ENCODE measurements around the gene RIMKLA.

The RIMKLA gene

GRCh38 chr1:42433369-42433768 lies 52.8 kb downstream of the RIMKLA start:
- H3K36me3 Mint-ChIP-seq: no peaks in the 10 kb centered on the region
- no peaks in the 10 kb centered on the region for H3K4me1 Mint-ChIP-seq
- no peaks in the 10 kb centered on the region for H3K27me3 Mint-ChIP-seq
- H3K27ac Mint-ChIP-seq: no peak overlapping the region
- H3K9me3 Mint-ChIP-seq: no peaks in the 10 kb centered on the region
- no peak overlapping the region for H3K4me3 Mint-ChIP-seq

- Mint-ChIP-seq H3K27ac (no peak overlapping the region), H3K4me3 (no peak overlapping the region), H3K9me3 (no peaks in the 10 kb centered on the region), H3K4me1 (no peaks in the 10 kb centered on the region), H3K36me3 (no peaks in the 10 kb centered on the region), H3K27me3 (no peaks in the 10 kb centered on the region)
Observed at GRCh38 chr1:42434340-42434739, 53.7 kb downstream of the RIMKLA start.

- H3K27me3 Mint-ChIP-seq: no peaks in the 10 kb centered on the region
- no peaks in the 10 kb centered on the region for H3K9me3 Mint-ChIP-seq
- no peak overlapping the region for H3K4me3 Mint-ChIP-seq
- no peaks in the 10 kb centered on the region for H3K4me1 Mint-ChIP-seq
- H3K36me3 Mint-ChIP-seq: no peaks in the 10 kb centered on the region
- H3K27ac Mint-ChIP-seq: no peak overlapping the region
Observed at GRCh38 chr1:42439940-42440339, 59.3 kb downstream of the RIMKLA start.

GRCh38 chr1:42442662-42443061 lies 62.1 kb downstream of the RIMKLA start:
- Mint-ChIP-seq H3K27ac (no peak overlapping the region), H3K4me1 (no peaks in the 10 kb centered on the region), H3K36me3 (no peaks in the 10 kb centered on the region), H3K9me3 (no peaks in the 10 kb centered on the region), H3K4me3 (no peak overlapping the region), H3K27me3 (no peaks in the 10 kb centered on the region)

GRCh38 chr1:42449256-42449655 lies 68.7 kb downstream of the RIMKLA start:
- Mint-ChIP-seq H3K36me3 (no peaks in the 10 kb centered on the region), H3K27me3 (no peaks in the 10 kb centered on the region), H3K9me3 (no peaks in the 10 kb centered on the region), H3K27ac (no peak overlapping the region), H3K4me3 (no peak overlapping the region), H3K4me1 (no peaks in the 10 kb centered on the region)

GRCh38 chr1:42450061-42450460 lies 69.5 kb downstream of the RIMKLA start:
- H3K27me3 Mint-ChIP-seq: no peaks in the 10 kb centered on the region
- H3K9me3 Mint-ChIP-seq: no peaks in the 10 kb centered on the region
- H3K27ac Mint-ChIP-seq: no peak overlapping the region
- no peaks in the 10 kb centered on the region for H3K36me3 Mint-ChIP-seq
- H3K4me1 Mint-ChIP-seq: no peaks in the 10 kb centered on the region
- H3K4me3 Mint-ChIP-seq: no peak overlapping the region

GRCh38 chr1:42453386-42453785 lies 72.8 kb downstream of the RIMKLA start:
- no peak overlapping the region for H3K4me3 Mint-ChIP-seq
- peaks cover 6% of the 10 kb centered on the region for H3K36me3 Mint-ChIP-seq
- H3K4me1 Mint-ChIP-seq: peaks cover 20% of the 10 kb centered on the region
- H3K9me3 Mint-ChIP-seq: no peaks in the 10 kb centered on the region
- H3K27ac Mint-ChIP-seq: no peak overlapping the region
- no peaks in the 10 kb centered on the region for H3K27me3 Mint-ChIP-seq

GRCh38 chr1:42454403-42454802 lies 73.8 kb downstream of the RIMKLA start:
- no peaks in the 10 kb centered on the region for H3K27me3 Mint-ChIP-seq
- H3K36me3 Mint-ChIP-seq: peaks cover 7% of the 10 kb centered on the region
- H3K27ac Mint-ChIP-seq: no peak overlapping the region
- no peak overlapping the region for H3K4me3 Mint-ChIP-seq
- no peaks in the 10 kb centered on the region for H3K9me3 Mint-ChIP-seq
- peaks cover 28% of the 10 kb centered on the region for H3K4me1 Mint-ChIP-seq

GRCh38 chr1:42456010-42456753 lies 75.6 kb downstream of the RIMKLA start, which contains the start of the genes PPCS and ZMYND12:
Gene PPCS, plus strand, starts transcription at chr1:42456543. Its CDS starts 23 bp downstream, at chr1:42456566.
Gene ZMYND12, minus strand, starts transcription at chr1:42456022. Its CDS starts 25 bp downstream, at chr1:42455997.
- Mint-ChIP-seq H3K36me3 (peaks cover 13% of the 10 kb centered on the region), H3K4me3 (peak within 1 kb of the TSS; percentile 93), H3K27ac (peak within 1 kb of the TSS; percentile 99), H3K4me1 (peaks cover 43% of the 10 kb centered on the region), H3K9me3 (no peaks in the 10 kb centered on the region), H3K27me3 (no peaks in the 10 kb centered on the region)

- H3K36me3 Mint-ChIP-seq: peaks cover 13% of the 10 kb centered on the region
- H3K9me3 Mint-ChIP-seq: no peaks in the 10 kb centered on the region
- H3K4me3 Mint-ChIP-seq: peak overlapping the region; percentile 93
- H3K4me1 Mint-ChIP-seq: peaks cover 44% of the 10 kb centered on the region
- H3K27me3 Mint-ChIP-seq: no peaks in the 10 kb centered on the region
- peak overlapping the region; percentile 99 for H3K27ac Mint-ChIP-seq
Observed at GRCh38 chr1:42456754-42457089, 76.1 kb downstream of the RIMKLA start.

GRCh38 chr1:42461196-42461595 lies 80.6 kb downstream of the RIMKLA start:
- Mint-ChIP-seq H3K36me3 (peaks cover 13% of the 10 kb centered on the region), H3K4me3 (no peak overlapping the region), H3K4me1 (peaks cover 61% of the 10 kb centered on the region), H3K27ac (no peak overlapping the region), H3K27me3 (no peaks in the 10 kb centered on the region), H3K9me3 (no peaks in the 10 kb centered on the region)

- peak within 1 kb of the TSS; percentile 92 for H3K27ac Mint-ChIP-seq
- H3K4me1 Mint-ChIP-seq: peaks cover 50% of the 10 kb centered on the region
- no peaks in the 10 kb centered on the region for H3K9me3 Mint-ChIP-seq
- H3K27me3 Mint-ChIP-seq: no peaks in the 10 kb centered on the region
- H3K36me3 Mint-ChIP-seq: peaks cover 8% of the 10 kb centered on the region
- H3K4me3 Mint-ChIP-seq: peak within 1 kb of the TSS; percentile 89
Observed at GRCh38 chr1:42462828-42463763, 82.5 kb downstream of the RIMKLA start, which contains the start of gene CCDC30. Gene CCDC30, plus strand, starts transcription at chr1:42463286. Its CDS starts 17,266 bp downstream, at chr1:42480552.

GRCh38 chr1:42463921-42464320 lies 83.3 kb downstream of the RIMKLA start:
- Mint-ChIP-seq H3K36me3 (peaks cover 9% of the 10 kb centered on the region), H3K9me3 (no peaks in the 10 kb centered on the region), H3K27me3 (no peaks in the 10 kb centered on the region), H3K4me1 (peaks cover 42% of the 10 kb centered on the region), H3K27ac (peak overlapping the region; percentile 30), H3K4me3 (peak overlapping the region; percentile 89)

GRCh38 chr1:42466030-42466429 lies 85.4 kb downstream of the RIMKLA start:
- Mint-ChIP-seq H3K4me1 (peaks cover 24% of the 10 kb centered on the region), H3K9me3 (no peaks in the 10 kb centered on the region), H3K36me3 (peaks cover 5% of the 10 kb centered on the region), H3K4me3 (no peak overlapping the region), H3K27me3 (no peaks in the 10 kb centered on the region), H3K27ac (no peak overlapping the region)

GRCh38 chr1:42469727-42470126 lies 89.1 kb downstream of the RIMKLA start:
- no peak overlapping the region for H3K27ac Mint-ChIP-seq
- no peaks in the 10 kb centered on the region for H3K4me1 Mint-ChIP-seq
- no peak overlapping the region for H3K4me3 Mint-ChIP-seq
- no peaks in the 10 kb centered on the region for H3K27me3 Mint-ChIP-seq
- peaks cover 6% of the 10 kb centered on the region for H3K36me3 Mint-ChIP-seq
- H3K9me3 Mint-ChIP-seq: no peaks in the 10 kb centered on the region
